ENCODE data around the gene GLRX. TPM values are rescaled to one million over a fixed set of nuclear protein-coding genes. Genes with fewer than 3 reads are reported as not detected.
A peak's percentile ranks its signal among the peaks of the same experiment; 100 is the strongest.

GLRX gene
- polyA plus RNA-seq, 1 donor (not counting 4 experiments of a cell fraction or from before 2014, with no cell fraction given), result 15.6 TPM

DNA sequence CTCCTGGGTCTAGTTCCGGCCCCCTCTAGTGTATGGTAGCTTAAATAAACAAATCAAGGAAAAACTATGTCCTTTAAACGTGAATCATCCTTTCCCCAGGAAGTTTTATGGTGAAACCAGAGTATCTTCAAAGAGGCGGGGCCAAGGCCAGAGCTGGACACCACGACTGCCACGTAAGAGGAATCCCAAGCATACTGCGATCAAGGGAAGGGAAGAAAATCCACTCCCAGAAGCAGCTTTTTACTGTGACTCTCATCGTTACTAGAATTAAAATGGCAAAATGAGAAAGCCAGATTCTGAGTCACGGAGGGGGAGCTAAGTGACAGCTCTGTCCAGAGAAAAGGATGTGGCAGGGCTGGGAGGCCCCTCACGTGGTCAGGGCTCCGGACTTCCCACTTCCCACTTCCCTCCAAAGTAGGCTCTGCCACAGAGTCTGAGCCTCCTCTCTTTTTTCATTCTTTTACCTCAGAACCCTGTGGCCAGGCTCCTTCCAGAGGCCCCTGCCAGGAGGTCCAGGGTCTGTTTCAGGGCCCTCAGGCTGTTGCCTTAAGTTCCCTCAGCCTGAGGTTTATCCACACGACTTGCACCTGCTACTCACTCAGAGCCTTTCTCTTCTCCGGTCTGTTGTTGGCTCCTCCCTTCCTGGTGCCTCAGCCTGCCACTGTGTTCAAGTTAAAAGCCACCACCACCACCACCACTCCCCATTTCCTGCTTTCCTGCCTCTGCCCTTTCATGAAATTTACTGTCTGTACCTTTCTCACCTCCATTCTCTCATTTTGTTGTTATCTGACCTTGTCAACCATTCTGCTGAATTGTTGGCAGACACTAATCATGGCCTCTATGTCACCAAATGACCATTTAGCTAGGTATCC is 1.4 kb upstream of the GLRX start:
- dilution Hi-C loops (cut with MboI; ENCODE audit: extremely low pct_ligation_motif_present, low sequenced_read_pairs), result no loop called here
- Histone ChIP-seq H3K9me1 (ENCODE audit: control insufficient read depth, extremely low read depth, insufficient read depth, low read length) (no peaks in the 10 kb centered on the region), H2AFZ (ENCODE audit: control insufficient read depth, low read length) (no peak overlapping the region), H3K27ac (ENCODE audit: control insufficient read depth, insufficient read depth, low read length) (no peak overlapping the region), H3K27me3 (ENCODE audit: control insufficient read depth, extremely low read depth, insufficient read depth, low read length) (no peaks in the 10 kb centered on the region), H3K9me3 (ENCODE audit: control insufficient read depth, low read depth, low read length) (no peaks in the 10 kb centered on the region), H4K20me1 (ENCODE audit: control insufficient read depth, extremely low read depth, insufficient read depth, low read length) (no peaks in the 10 kb centered on the region), H3K4me3 (ENCODE audit: control insufficient read depth in 2 of 3, extremely low read depth in 1 of 3, insufficient read depth in 2 of 3, low read depth in 1 of 3, low read length in 3 of 3) (no peak overlapping the region), H3K4me1 (ENCODE audit: control insufficient read depth, extremely low read depth, insufficient read depth, low read length) (peaks cover 18% of the 10 kb centered on the region), H3K4me2 (ENCODE audit: control insufficient read depth, extremely low read depth, insufficient read depth, low read depth, low read length) (no peak overlapping the region), H3K79me2 (ENCODE audit: control insufficient read depth, insufficient read depth, low read length) (no peaks in the 10 kb centered on the region), H3K36me3 (ENCODE audit: control insufficient read depth in 2 of 2, extremely low read depth in 1 of 2, insufficient read depth in 2 of 2, low read length in 2 of 2) (no peaks in the 10 kb centered on the region), H3K9ac (ENCODE audit: control insufficient read depth, extremely low read depth, insufficient read depth, low read length) (no peak overlapping the region)
- DNase-seq (ENCODE audit: low read depth, low spot score), result no peak
- no peak for FAIRE-seq
- TF ChIP-seq EZH2 (IDR thresholded peaks at IDR 0.05; ENCODE audit: low read length), result no peak
- TF ChIP-seq, protein P1, sequence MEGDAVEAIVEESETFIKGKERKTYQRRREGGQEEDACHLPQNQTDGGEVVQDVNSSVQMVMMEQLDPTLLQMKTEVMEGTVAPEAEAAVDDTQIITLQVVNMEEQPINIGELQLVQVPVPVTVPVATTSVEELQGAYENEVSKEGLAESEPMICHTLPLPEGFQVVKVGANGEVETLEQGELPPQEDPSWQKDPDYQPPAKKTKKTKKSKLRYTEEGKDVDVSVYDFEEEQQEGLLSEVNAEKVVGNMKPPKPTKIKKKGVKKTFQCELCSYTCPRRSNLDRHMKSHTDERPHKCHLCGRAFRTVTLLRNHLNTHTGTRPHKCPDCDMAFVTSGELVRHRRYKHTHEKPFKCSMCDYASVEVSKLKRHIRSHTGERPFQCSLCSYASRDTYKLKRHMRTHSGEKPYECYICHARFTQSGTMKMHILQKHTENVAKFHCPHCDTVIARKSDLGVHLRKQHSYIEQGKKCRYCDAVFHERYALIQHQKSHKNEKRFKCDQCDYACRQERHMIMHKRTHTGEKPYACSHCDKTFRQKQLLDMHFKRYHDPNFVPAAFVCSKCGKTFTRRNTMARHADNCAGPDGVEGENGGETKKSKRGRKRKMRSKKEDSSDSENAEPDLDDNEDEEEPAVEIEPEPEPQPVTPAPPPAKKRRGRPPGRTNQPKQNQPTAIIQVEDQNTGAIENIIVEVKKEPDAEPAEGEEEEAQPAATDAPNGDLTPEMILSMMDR (optimal IDR thresholded peaks at IDR 0.05 in 1 of 3, IDR thresholded peaks at IDR 0.05 in 1 of 3, conservative IDR thresholded peaks at IDR 0.05 in 1 of 3; ENCODE audit: extremely low read depth in 1 of 3, insufficient read depth in 2 of 3, low read length in 3 of 3), result no peak

DNA sequence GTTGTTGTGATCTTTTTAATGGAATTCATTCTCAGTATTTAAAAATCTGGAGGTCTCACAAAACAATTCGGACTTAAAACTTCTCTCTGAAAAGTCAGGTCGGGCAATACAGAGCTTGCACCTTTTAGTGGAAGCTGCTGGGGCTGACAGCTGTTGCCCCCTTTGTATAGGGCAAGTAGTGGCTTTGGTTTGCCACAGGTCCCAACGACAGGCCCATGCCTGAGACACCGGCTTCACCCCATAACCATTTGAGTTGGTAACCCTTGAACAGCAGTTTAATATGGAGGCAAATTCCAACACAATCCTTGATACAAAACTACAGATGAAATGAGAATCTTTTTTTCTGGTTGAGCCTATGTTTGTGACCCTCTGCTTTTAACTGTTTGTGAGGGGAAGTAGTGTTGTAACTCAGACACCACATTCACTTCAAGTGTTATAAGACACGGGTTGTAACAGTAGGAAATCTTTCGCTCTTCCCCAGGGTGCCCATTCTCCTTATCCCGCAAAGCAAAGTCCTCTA is 752 bp upstream of the GLRX start:
- no peaks in the 10 kb centered on the region for H3K9me3 ChIP-seq (ENCODE audit: control insufficient read depth, low read depth, low read length)
- no peak for DNase-seq (ENCODE audit: low read depth, low spot score)
- no peaks in the 10 kb centered on the region for H3K36me3 ChIP-seq (ENCODE audit: control insufficient read depth in 2 of 2, extremely low read depth in 1 of 2, insufficient read depth in 2 of 2, low read length in 2 of 2)
- H3K79me2 ChIP-seq (ENCODE audit: control insufficient read depth, insufficient read depth, low read length), result no peaks in the 10 kb centered on the region
- no peak for FAIRE-seq
- H3K9me1 ChIP-seq (ENCODE audit: control insufficient read depth, extremely low read depth, insufficient read depth, low read length), result no peaks in the 10 kb centered on the region
- dilution Hi-C loops (cut with MboI; ENCODE audit: extremely low pct_ligation_motif_present, low sequenced_read_pairs), result no loop called here
- no peak overlapping the region for H3K4me3 ChIP-seq (ENCODE audit: control insufficient read depth in 2 of 3, extremely low read depth in 1 of 3, insufficient read depth in 2 of 3, low read depth in 1 of 3, low read length in 3 of 3)
- no peaks in the 10 kb centered on the region for H3K27me3 ChIP-seq (ENCODE audit: control insufficient read depth, extremely low read depth, insufficient read depth, low read length)
- no peak overlapping the region for H3K9ac ChIP-seq (ENCODE audit: control insufficient read depth, extremely low read depth, insufficient read depth, low read length)
- no peak overlapping the region for H2AFZ ChIP-seq (ENCODE audit: control insufficient read depth, low read length)
- H4K20me1 ChIP-seq (ENCODE audit: control insufficient read depth, extremely low read depth, insufficient read depth, low read length), result no peaks in the 10 kb centered on the region
- TF ChIP-seq, protein P1 (optimal IDR thresholded peaks at IDR 0.05 in 1 of 3, IDR thresholded peaks at IDR 0.05 in 1 of 3, conservative IDR thresholded peaks at IDR 0.05 in 1 of 3; ENCODE audit: extremely low read depth in 1 of 3, insufficient read depth in 2 of 3, low read length in 3 of 3), result no peak
- TF ChIP-seq EZH2 (IDR thresholded peaks at IDR 0.05; ENCODE audit: low read length), result no peak
- no peak overlapping the region for H3K27ac ChIP-seq (ENCODE audit: control insufficient read depth, insufficient read depth, low read length)
- peaks cover 18% of the 10 kb centered on the region for H3K4me1 ChIP-seq (ENCODE audit: control insufficient read depth, extremely low read depth, insufficient read depth, low read length)
- peak overlapping the region; percentile 99 for H3K4me2 ChIP-seq (ENCODE audit: control insufficient read depth, extremely low read depth, insufficient read depth, low read depth, low read length)
